Trophoblast cell (in vitro differentiated cells and primary cell): ENCODE measurements around the gene ALDH1B1.

Experiments used
- DNase-seq, 2 donors: peaks; one replicate each; pipeline ENCODE4 v3.0.0-alpha.2; 2016
- H2AFZ ChIP-seq: 2 replicates; pipeline ENCODE4 v1.6.1; 2013; ENCODE audit warnings: low read length, moderate library complexity, mild to moderate bottlenecking; ENCODE audit not compliant: insufficient read depth, poor library complexity
- H2AK5ac ChIP-seq: 2 replicates; pipeline ENCODE4 v1.6.1; 2013; ENCODE audit warnings: mild to moderate bottlenecking, low read length
- H2BK120ac ChIP-seq: 2 replicates; pipeline ENCODE4 v1.6.1; 2013; ENCODE audit warnings: low read length, mild to moderate bottlenecking, moderate library complexity; ENCODE audit not compliant: insufficient read depth, poor library complexity
- H2BK12ac ChIP-seq: 2 replicates; pipeline ENCODE4 v1.6.1; 2013; ENCODE audit warnings: mild to moderate bottlenecking, low read length, moderate library complexity
- H2BK5ac ChIP-seq: 2 replicates; pipeline ENCODE4 v1.6.1; 2013; ENCODE audit warnings: low read length, low read depth, moderate library complexity, mild to moderate bottlenecking; ENCODE audit not compliant: poor library complexity
- H3K14ac ChIP-seq: 2 replicates; pipeline ENCODE4 v1.6.1; 2013; ENCODE audit warnings: mild to moderate bottlenecking, low read length
- H3K18ac ChIP-seq: 2 replicates; pipeline ENCODE4 v1.6.1; 2013; ENCODE audit warnings: mild to moderate bottlenecking, low read length
- H3K23ac ChIP-seq: 2 replicates; pipeline ENCODE4 v1.6.1; 2013; ENCODE audit warnings: low read length
- H3K27ac ChIP-seq: 2 replicates; pipeline ENCODE4 v1.5.1; 2013; ENCODE audit warnings: low read depth, mild to moderate bottlenecking, inconsistent platforms, low read length, moderate library complexity
- H3K27me3 ChIP-seq: 2 replicates; pipeline ENCODE4 v1.6.1; 2013; ENCODE audit warnings: inconsistent platforms, mild to moderate bottlenecking, low read length, moderate library complexity; ENCODE audit not compliant: insufficient read depth
- H3K36me3 ChIP-seq, 2 experiments: 1 replicate in 1 of 2; 2 replicates in 1 of 2; pipeline ENCODE4 v1.6.1; 2013; ENCODE audit warnings: low read length in 2 of 2, mild to moderate bottlenecking in 2 of 2, moderate library complexity in 1 of 2; ENCODE audit not compliant: insufficient read depth in 2 of 2, control insufficient read depth in 1 of 2
- H3K4ac ChIP-seq: 2 replicates; pipeline ENCODE4 v1.6.1; 2013; ENCODE audit warnings: low read depth, mild to moderate bottlenecking, low read length, moderate library complexity
- H3K4me1 ChIP-seq, 2 experiments: 1 replicate in 1 of 2; 2 replicates in 1 of 2; pipeline ENCODE4 v1.6.1; 2013; ENCODE audit warnings: low read length in 2 of 2, mild to moderate bottlenecking in 2 of 2, moderate library complexity in 1 of 2; ENCODE audit not compliant: insufficient read depth in 2 of 2, control insufficient read depth in 1 of 2
- H3K4me2 ChIP-seq: 2 replicates; pipeline ENCODE4 v1.6.1; 2013; ENCODE audit warnings: inconsistent platforms, mild to moderate bottlenecking, low read length, moderate library complexity
- H3K4me3 ChIP-seq: 2 replicates; pipeline ENCODE4 v1.5.1; 2013; ENCODE audit warnings: mild to moderate bottlenecking, low read depth, low read length, inconsistent platforms
- H3K79me1 ChIP-seq: one replicate; pipeline ENCODE4 v1.6.1; 2013; ENCODE audit warnings: low read length
- H3K79me2 ChIP-seq: 2 replicates; pipeline ENCODE4 v1.6.1; 2013; ENCODE audit warnings: low read length, mild to moderate bottlenecking; ENCODE audit not compliant: control insufficient read depth, insufficient read depth, poor library complexity
- H3K9ac ChIP-seq: 2 replicates; pipeline ENCODE4 v1.6.1; 2013; ENCODE audit warnings: mild to moderate bottlenecking, low read length
- H3K9me3 ChIP-seq: 2 replicates; pipeline ENCODE4 v1.6.1; 2013; ENCODE audit warnings: low read depth, mild to moderate bottlenecking, control low read depth, inconsistent platforms, low read length; ENCODE audit not compliant: insufficient read depth
- H4K12ac ChIP-seq: 2 replicates; pipeline ENCODE4 v1.6.1; 2013; ENCODE audit warnings: low read depth, mild to moderate bottlenecking, low read length, moderate library complexity
- H4K8ac ChIP-seq: 2 replicates; pipeline ENCODE4 v1.6.1; 2013; ENCODE audit warnings: low read depth, mild to moderate bottlenecking, low read length, moderate library complexity
- H4K91ac ChIP-seq: one replicate; pipeline ENCODE4 v1.6.1; 2013; ENCODE audit warnings: low read depth, mild to moderate bottlenecking, low read length, moderate library complexity
- WGBS: extraction: QIAGEN DNeasy Blood & Tissue Kit; methylation state at CpG from one replicate; pipeline ENCODE4 v1.1.7; 2013; ENCODE audit warnings: missing lambda C conversion rate; ENCODE audit not compliant: insufficient read length, insufficient coverage; ENCODE audit errors: extremely low coverage; 5-methylcytosine and 5-hydroxymethylcytosine counted together

The ALDH1B1 gene

DNA sequence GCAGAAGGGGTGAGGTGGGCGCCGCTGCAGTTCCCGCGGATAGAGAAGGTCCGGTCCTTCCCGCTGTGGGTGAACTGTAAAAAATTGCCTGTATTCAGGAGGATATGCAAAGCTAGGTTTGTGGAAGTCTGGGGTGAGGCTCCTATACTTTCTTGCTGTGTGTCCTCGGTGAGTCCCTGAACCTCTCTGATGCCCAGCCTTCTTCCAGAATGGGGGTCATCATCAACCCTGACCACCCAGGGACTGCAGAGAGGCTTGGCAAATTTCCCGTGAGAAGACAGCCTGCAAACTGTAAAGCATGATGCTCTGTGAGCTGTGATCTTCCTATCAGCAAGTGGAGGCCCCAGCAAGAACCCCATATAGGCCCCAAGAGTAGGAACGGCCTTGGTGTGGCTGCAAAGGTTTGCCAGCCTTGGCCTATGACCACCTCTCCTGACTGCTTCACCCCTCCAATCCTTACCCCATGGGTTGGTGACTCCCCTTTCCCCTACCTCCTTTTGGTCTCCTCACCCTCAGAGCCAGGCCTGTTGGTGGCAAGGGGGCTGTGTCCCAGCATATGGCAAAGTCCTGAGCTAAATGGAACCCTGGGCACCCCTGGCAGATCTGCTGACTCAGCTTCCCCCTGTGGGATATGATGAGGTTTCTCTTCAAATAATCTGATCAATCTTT, 760 bp downstream of the ALDH1B1 start:
- Histone ChIP-seq H2BK5ac (no peak overlapping the region), H3K9ac (peak overlapping the region; percentile 94), H2BK120ac (peak overlapping the region; percentile 70), H3K14ac (peak overlapping the region; percentile 67), H3K18ac (peak overlapping the region; percentile 77), H2BK12ac (peak overlapping the region; percentile 23), H3K27me3 (no peaks in the 10 kb centered on the region), H4K91ac (peak overlapping the region; percentile 58), H3K79me2 (peaks cover 5% of the 10 kb centered on the region), H3K4me2 (peak overlapping the region; percentile 98), H3K23ac (no peak overlapping the region), H3K4me1 (peaks cover 5 to 8% of the 10 kb centered on the region in 2 experiments), H3K36me3 (peaks cover 16% of the 10 kb centered on the region in 2 experiments), H4K12ac (peak overlapping the region; percentile 46), H2AK5ac (peak overlapping the region; percentile 26), H3K4ac (peak overlapping the region; percentile 23), H3K9me3 (peaks cover 5% of the 10 kb centered on the region), H3K79me1 (peaks cover 5% of the 10 kb centered on the region), H3K27ac (no peak overlapping the region), H3K4me3 (peak overlapping the region; percentile 79), H4K8ac (peak overlapping the region; percentile 87), H2AFZ (peak overlapping the region; percentile 61)
- no peak for DNase-seq
- WGBS = no CpG with 5 or more reads among the region's 9 CpGs

GRCh38 chr9:38394416-38394815, 1.9 kb downstream of the ALDH1B1 start:
- peaks cover 5 to 8% of the 10 kb centered on the region in 2 experiments for H3K4me1 ChIP-seq
- no peak overlapping the region for H3K18ac ChIP-seq
- no peak overlapping the region for H3K4ac ChIP-seq
- peaks cover 16% of the 10 kb centered on the region in 2 experiments for H3K36me3 ChIP-seq
- no peaks in the 10 kb centered on the region for H3K27me3 ChIP-seq
- H2AK5ac ChIP-seq = no peak overlapping the region
- no peak overlapping the region for H2BK5ac ChIP-seq
- no peak overlapping the region for H3K23ac ChIP-seq
- H4K91ac ChIP-seq = no peak overlapping the region
- H3K4me3 ChIP-seq = no peak overlapping the region
- no peak overlapping the region for H4K12ac ChIP-seq
- no peak overlapping the region for H3K27ac ChIP-seq
- H3K4me2 ChIP-seq = no peak overlapping the region
- H3K79me2 ChIP-seq = peaks cover 5% of the 10 kb centered on the region
- H3K79me1 ChIP-seq = peaks cover 5% of the 10 kb centered on the region
- no peak overlapping the region for H3K9ac ChIP-seq
- H4K8ac ChIP-seq = no peak overlapping the region
- H2BK120ac ChIP-seq = no peak overlapping the region
- H2AFZ ChIP-seq = no peak overlapping the region
- H3K14ac ChIP-seq = no peak overlapping the region
- DNase-seq = no peak
- no peak overlapping the region for H2BK12ac ChIP-seq
- WGBS = no CpG with 5 or more reads among the region's 9 CpGs
- peaks cover 5% of the 10 kb centered on the region for H3K9me3 ChIP-seq

- Histone ChIP-seq H3K36me3 (peaks cover 16% of the 10 kb centered on the region in 2 experiments), H4K12ac (no peak overlapping the region), H4K8ac (no peak overlapping the region), H3K4me2 (no peak overlapping the region), H3K27me3 (no peaks in the 10 kb centered on the region), H3K27ac (no peak overlapping the region), H3K4ac (no peak overlapping the region), H3K79me1 (peaks cover 5% of the 10 kb centered on the region), H3K4me1 (peaks cover 5 to 8% of the 10 kb centered on the region in 2 experiments), H2BK12ac (no peak overlapping the region), H3K4me3 (no peak overlapping the region), H3K14ac (no peak overlapping the region), H2AFZ (no peak overlapping the region), H4K91ac (no peak overlapping the region), H2BK5ac (no peak overlapping the region), H2AK5ac (no peak overlapping the region), H3K9me3 (peaks cover 5% of the 10 kb centered on the region), H3K18ac (no peak overlapping the region), H3K9ac (no peak overlapping the region), H3K23ac (no peak overlapping the region), H2BK120ac (no peak overlapping the region), H3K79me2 (peaks cover 5% of the 10 kb centered on the region)
- WGBS = no CpG with 5 or more reads among the region's 30 CpGs
- no peak for DNase-seq
Measured at GRCh38 chr9:38395653-38396370, 3.3 kb downstream of the ALDH1B1 start.

- Histone ChIP-seq H4K91ac (no peak overlapping the region), H2AFZ (no peak overlapping the region), H3K18ac (no peak overlapping the region), H3K23ac (no peak overlapping the region), H4K12ac (no peak overlapping the region), H3K79me2 (peaks cover 5% of the 10 kb centered on the region), H4K8ac (no peak overlapping the region), H2BK12ac (no peak overlapping the region), H3K27ac (no peak overlapping the region), H3K9me3 (peaks cover 5% of the 10 kb centered on the region), H3K4ac (no peak overlapping the region), H3K9ac (no peak overlapping the region), H3K36me3 (peaks cover 16% of the 10 kb centered on the region in 2 experiments), H2BK120ac (no peak overlapping the region), H2BK5ac (no peak overlapping the region), H3K79me1 (peaks cover 5% of the 10 kb centered on the region), H3K27me3 (no peaks in the 10 kb centered on the region), H3K4me2 (no peak overlapping the region), H3K14ac (no peak overlapping the region), H3K4me1 (peaks cover 5 to 8% of the 10 kb centered on the region in 2 experiments), H3K4me3 (no peak overlapping the region), H2AK5ac (no peak overlapping the region)
- DNase-seq = no peak
- WGBS = no CpG with 5 or more reads among the region's 10 CpGs
Measured at GRCh38 chr9:38396371-38396671, 3.8 kb downstream of the ALDH1B1 start.
